Neural progenitor cell (in vitro differentiated cells): ENCODE measurements around the gene FAM53B.

Experiments
- CTCF ChIP-seq: fragments of 200-600 bp; sonication (generic); IDR thresholded peaks from 2 replicates; pipeline ENCODE4 v1.5.1; 2017; ENCODE audit warnings: antibody characterized with exemption, mild to moderate bottlenecking
- EZH2phosphoT487 ChIP-seq: fragments of 200-600 bp; sonication (generic); IDR thresholded peaks from 2 replicates; pipeline ENCODE4 v1.6.1; 2017; ENCODE audit warnings: antibody characterized with exemption

- no peak for TF ChIP-seq CTCF
- TF ChIP-seq EZH2phosphoT487: no peak
These were observed 117.3 kb downstream of the FAM53B start for GRCh38 chr10:124626759-124627380.
